ENCODE results near the gene DAZ3. TPM values are rescaled to one million over a fixed set of nuclear protein-coding genes. Genes with fewer than 3 reads are reported as not detected.
"Not testable (repeated sequence)": the region's sequence is repeated elsewhere in the genome, so short reads cannot be mapped to it uniquely, and the experiment has no call there.

Gene DAZ3
- not detected for total RNA-seq

GRCh38 chrY:24813293-24813692 is at the start of gene DAZ3:
DAZ3 (minus strand) TSS chrY:24813393; CDS start chrY:24813185, 208 bp downstream.
- no CpG with 5 or more reads among the region's 23 CpGs for WGBS, 2 donors
- not testable (repeated sequence) for H3K36me3 ChIP-seq; H3K27ac ChIP-seq; H3K27me3 ChIP-seq; H3K4me1 ChIP-seq; DNase-seq; H3K9me3 ChIP-seq; H3K4me3 ChIP-seq; ATAC-seq (ENCODE audit: low FRiP score in 2 of 2)

- H3K36me3 ChIP-seq; H3K27ac ChIP-seq; DNase-seq; H3K4me1 ChIP-seq; H3K27me3 ChIP-seq; H3K9me3 ChIP-seq; H3K4me3 ChIP-seq; ATAC-seq (ENCODE audit: low FRiP score in 2 of 2): not testable (repeated sequence)
- WGBS, 2 donors, result no CpG with 5 or more reads among the region's 23 CpGs
Measured at GRCh38 chrY:24833619-24834018, 20.4 kb upstream of the DAZ3 start, which contains the start of gene DAZ4. DAZ4 (plus strand) TSS chrY:24833919; CDS start chrY:24834127, 208 bp downstream.

GRCh38 chrY:24825069-24825468 is 11.9 kb upstream of the DAZ3 start:
- H3K4me1 ChIP-seq; H3K9me3 ChIP-seq; DNase-seq; ATAC-seq (ENCODE audit: low FRiP score in 2 of 2); H3K27me3 ChIP-seq; H3K36me3 ChIP-seq; H3K4me3 ChIP-seq; H3K27ac ChIP-seq: not testable (repeated sequence)
- WGBS, 2 donors, result no CpG with 5 or more reads among the region's 4 CpGs

- no CpG with 5 or more reads among the region's 4 CpGs for WGBS, 2 donors
- H3K27me3 ChIP-seq; H3K36me3 ChIP-seq; H3K9me3 ChIP-seq; ATAC-seq (ENCODE audit: low FRiP score in 2 of 2); H3K4me3 ChIP-seq; DNase-seq; H3K4me1 ChIP-seq; H3K27ac ChIP-seq: not testable (repeated sequence)
Measured at GRCh38 chrY:24824184-24824879, 11.1 kb upstream of the DAZ3 start.

GRCh38 chrY:24821836-24822235 is 8.6 kb upstream of the DAZ3 start:
- not testable (repeated sequence) for H3K4me1 ChIP-seq; H3K27me3 ChIP-seq; H3K4me3 ChIP-seq; H3K9me3 ChIP-seq; H3K36me3 ChIP-seq; ATAC-seq (ENCODE audit: low FRiP score in 2 of 2); DNase-seq; H3K27ac ChIP-seq
- WGBS, 2 donors, result no CpG with 5 or more reads among the region's 3 CpGs

Other genes starting within 250 kb of the DAZ3 start
- gene BPY2B, start 195.4 kb downstream of the DAZ3 start, total RNA-seq, result not detected
- gene DAZ4, start 20.5 kb upstream of the DAZ3 start, total RNA-seq, result not detected
- not detected for gene BPY2C, start 238.7 kb upstream of the DAZ3 start, total RNA-seq

All from upper lobe of left lung (tissue), 6 donors.